ENCODE data around the gene NELFE. TPM values are rescaled to one million over a fixed set of nuclear protein-coding genes. Genes with fewer than 3 reads are reported as not detected.
A peak's percentile ranks its signal among the peaks of the same experiment; 100 is the strongest.
"Not testable (repeated sequence)": the region's sequence is repeated elsewhere in the genome, so short reads cannot be mapped to it uniquely, and the experiment has no call there.

NELFE gene
- polyA plus RNA-seq, 10 donors: 49.5 to 68.7 (median 64.3) TPM

- no peak for DNase-seq
Observed at GRCh38 chr6:31977816-31978431, 19.2 kb upstream of the NELFE start.

- DNase-seq: not testable (repeated sequence)
Observed at GRCh38 chr6:31976065-31976464, 17.3 kb upstream of the NELFE start.

- peak in 2 of 3 donors; percentile 27 to 57 for DNase-seq
Observed at GRCh38 chr6:31972709-31973350, 14.1 kb upstream of the NELFE start.

- DNase-seq: peak; percentile 98 to 100 (median 98)
Observed at GRCh38 chr6:31971993-31972708, 13.4 kb upstream of the NELFE start, which contains the start of gene DXO. DXO (minus strand) TSS chr6:31972138; CDS start chr6:31971675, 463 bp downstream.

GRCh38 chr6:31971279-31971992 lies 12.7 kb upstream of the NELFE start:
- no peak for DNase-seq

GRCh38 chr6:31970604-31971271 lies 12.0 kb upstream of the NELFE start:
- DNase-seq: no peak

GRCh38 chr6:31969712-31970603 lies 11.2 kb upstream of the NELFE start:
- no peak for DNase-seq

- no peak for DNase-seq
Observed at GRCh38 chr6:31968791-31969711, 10.3 kb upstream of the NELFE start.

- no peak for DNase-seq
Observed at GRCh38 chr6:31968326-31968725, 9.6 kb upstream of the NELFE start.

- DNase-seq: no peak
Observed at GRCh38 chr6:31967926-31968320, 9.2 kb upstream of the NELFE start.

- no peak for DNase-seq
Observed at GRCh38 chr6:31966997-31967925, 8.5 kb upstream of the NELFE start.

GRCh38 chr6:31966506-31966905 lies 7.7 kb upstream of the NELFE start:
- no peak for DNase-seq

- no peak for DNase-seq
Observed at GRCh38 chr6:31965700-31966099, 6.9 kb upstream of the NELFE start.

GRCh38 chr6:31963921-31964320 lies 5.2 kb upstream of the NELFE start:
- no peak for DNase-seq

GRCh38 chr6:31961616-31962015 lies 2.8 kb upstream of the NELFE start:
- no peak for DNase-seq

GRCh38 chr6:31958412-31958740 lies 395 bp downstream of the NELFE start:
- peak in 1 of 3 donors; percentile 18 for DNase-seq

GRCh38 chr6:31956796-31957195 lies 2.0 kb downstream of the NELFE start:
- DNase-seq: no peak

GRCh38 chr6:31954511-31954910 lies 4.3 kb downstream of the NELFE start:
- DNase-seq: no peak

GRCh38 chr6:31952890-31953289 lies 5.9 kb downstream of the NELFE start:
- DNase-seq: no peak
